HEK293 (cell line): ENCODE results near the gene EML1.

Source experiments
- GLI4 ChIP-seq: fragments of 450-650 bp; formaldehyde crosslinking; IDR thresholded peaks from 2 replicates; pipeline ENCODE4 v1.5.1; 2016; ENCODE audit warnings: missing biosample characterization, missing genetic modification characterization
- ZFP37 ChIP-seq: fragments of 450-650 bp; formaldehyde crosslinking; IDR thresholded peaks from 2 replicates; pipeline ENCODE4 v1.5.1; 2016; ENCODE audit warnings: missing biosample characterization, missing genetic modification characterization
- TF ChIP-seq, protein P1 (sequence below): fragments of 450-650 bp; formaldehyde crosslinking; IDR thresholded peaks from 2 replicates; pipeline ENCODE4 v1.5.1; 2016; ENCODE audit warnings: missing biosample characterization, missing genetic modification characterization
- TF ChIP-seq, protein P2 (sequence below): fragments of 450-650 bp; formaldehyde crosslinking; IDR thresholded peaks from 2 replicates; pipeline ENCODE4 v1.5.1; 2016; ENCODE audit warnings: missing biosample characterization, missing genetic modification characterization
- TF ChIP-seq, protein P3 (sequence below): fragments of 450-650 bp; formaldehyde crosslinking; IDR thresholded peaks from 2 replicates; pipeline ENCODE4 v1.5.1; 2016; ENCODE audit warnings: missing biosample characterization, missing genetic modification characterization

DNA sequence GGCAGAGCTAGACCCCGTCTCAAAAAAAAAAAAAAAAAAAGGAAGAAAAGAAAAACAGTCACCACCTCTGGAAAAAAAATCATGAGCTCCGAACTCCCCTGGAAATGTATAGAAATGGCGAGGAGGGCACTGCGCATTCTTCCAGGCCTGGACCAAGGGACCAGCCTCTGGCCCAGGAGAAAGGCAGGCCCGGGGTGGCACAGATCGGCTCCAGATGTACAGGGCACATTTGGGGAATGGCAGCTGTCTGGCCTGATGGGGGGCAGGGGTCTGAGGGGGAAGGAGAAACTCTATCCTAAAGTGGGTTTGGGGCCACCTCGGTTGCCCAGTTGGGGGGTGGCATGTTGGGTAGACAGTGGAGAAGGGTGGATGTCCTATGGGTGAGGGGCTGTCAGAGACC is 46.0 kb upstream of the EML1 start:
- TF ChIP-seq, protein P1, sequence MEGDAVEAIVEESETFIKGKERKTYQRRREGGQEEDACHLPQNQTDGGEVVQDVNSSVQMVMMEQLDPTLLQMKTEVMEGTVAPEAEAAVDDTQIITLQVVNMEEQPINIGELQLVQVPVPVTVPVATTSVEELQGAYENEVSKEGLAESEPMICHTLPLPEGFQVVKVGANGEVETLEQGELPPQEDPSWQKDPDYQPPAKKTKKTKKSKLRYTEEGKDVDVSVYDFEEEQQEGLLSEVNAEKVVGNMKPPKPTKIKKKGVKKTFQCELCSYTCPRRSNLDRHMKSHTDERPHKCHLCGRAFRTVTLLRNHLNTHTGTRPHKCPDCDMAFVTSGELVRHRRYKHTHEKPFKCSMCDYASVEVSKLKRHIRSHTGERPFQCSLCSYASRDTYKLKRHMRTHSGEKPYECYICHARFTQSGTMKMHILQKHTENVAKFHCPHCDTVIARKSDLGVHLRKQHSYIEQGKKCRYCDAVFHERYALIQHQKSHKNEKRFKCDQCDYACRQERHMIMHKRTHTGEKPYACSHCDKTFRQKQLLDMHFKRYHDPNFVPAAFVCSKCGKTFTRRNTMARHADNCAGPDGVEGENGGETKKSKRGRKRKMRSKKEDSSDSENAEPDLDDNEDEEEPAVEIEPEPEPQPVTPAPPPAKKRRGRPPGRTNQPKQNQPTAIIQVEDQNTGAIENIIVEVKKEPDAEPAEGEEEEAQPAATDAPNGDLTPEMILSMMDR (tag by site-specific recombination) = no peak
- no peak for TF ChIP-seq GLI4 (tag by site-specific recombination)
- TF ChIP-seq ZFP37 (tag by site-specific recombination) = no peak
- TF ChIP-seq, protein P2, sequence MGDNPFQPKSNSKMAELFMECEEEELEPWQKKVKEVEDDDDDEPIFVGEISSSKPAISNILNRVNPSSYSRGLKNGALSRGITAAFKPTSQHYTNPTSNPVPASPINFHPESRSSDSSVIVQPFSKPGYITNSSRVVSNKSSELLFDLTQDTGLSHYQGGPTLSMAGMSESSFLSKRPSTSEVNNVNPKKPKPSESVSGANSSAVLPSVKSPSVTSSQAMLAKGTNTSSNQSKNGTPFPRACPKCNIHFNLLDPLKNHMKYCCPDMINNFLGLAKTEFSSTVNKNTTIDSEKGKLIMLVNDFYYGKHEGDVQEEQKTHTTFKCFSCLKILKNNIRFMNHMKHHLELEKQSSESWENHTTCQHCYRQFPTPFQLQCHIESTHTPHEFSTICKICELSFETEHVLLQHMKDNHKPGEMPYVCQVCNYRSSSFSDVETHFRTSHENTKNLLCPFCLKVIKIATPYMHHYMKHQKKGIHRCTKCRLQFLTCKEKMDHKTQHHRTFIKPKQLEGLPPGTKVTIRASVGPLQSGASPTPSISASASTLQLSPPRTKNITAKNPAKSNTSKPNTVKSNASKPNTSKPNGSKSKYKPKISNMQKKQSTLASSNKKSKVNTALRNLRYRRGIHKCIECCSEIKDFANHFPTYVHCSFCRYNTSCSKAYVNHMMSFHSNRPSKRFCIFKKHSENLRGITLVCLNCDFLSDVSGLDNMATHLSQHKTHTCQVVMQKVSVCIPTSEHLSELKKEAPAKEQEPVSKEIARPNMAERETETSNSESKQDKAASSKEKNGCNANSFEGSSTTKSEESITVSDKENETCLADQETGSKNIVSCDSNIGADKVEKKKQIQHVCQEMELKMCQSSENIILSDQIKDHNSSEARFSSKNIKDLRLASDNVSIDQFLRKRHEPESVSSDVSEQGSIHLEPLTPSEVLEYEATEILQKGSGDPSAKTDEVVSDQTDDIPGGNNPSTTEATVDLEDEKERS (tag by site-specific recombination) = no peak
- TF ChIP-seq, protein P3, sequence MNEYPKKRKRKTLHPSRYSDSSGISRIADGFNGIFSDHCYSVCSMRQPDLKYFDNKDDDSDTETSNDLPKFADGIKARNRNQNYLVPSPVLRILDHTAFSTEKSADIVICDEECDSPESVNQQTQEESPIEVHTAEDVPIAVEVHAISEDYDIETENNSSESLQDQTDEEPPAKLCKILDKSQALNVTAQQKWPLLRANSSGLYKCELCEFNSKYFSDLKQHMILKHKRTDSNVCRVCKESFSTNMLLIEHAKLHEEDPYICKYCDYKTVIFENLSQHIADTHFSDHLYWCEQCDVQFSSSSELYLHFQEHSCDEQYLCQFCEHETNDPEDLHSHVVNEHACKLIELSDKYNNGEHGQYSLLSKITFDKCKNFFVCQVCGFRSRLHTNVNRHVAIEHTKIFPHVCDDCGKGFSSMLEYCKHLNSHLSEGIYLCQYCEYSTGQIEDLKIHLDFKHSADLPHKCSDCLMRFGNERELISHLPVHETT = no peak
